HG03575 (cell line): Measurements from ENCODE around the gene CBLL2.
"Not testable (repeated sequence)": the region's sequence is repeated elsewhere in the genome, so short reads cannot be mapped to it uniquely, and the experiment has no call there.

Experiments
- ATAC-seq: cut with Tn5 transposase; IDR thresholded peaks from one replicate; pipeline ENCODE4 v1.9.1; 2021; ENCODE audit not compliant: unreplicated experiment, insufficient number of reproducible peaks, low FRiP score; ENCODE audit errors: extremely low read depth

CBLL2 gene, protein sequence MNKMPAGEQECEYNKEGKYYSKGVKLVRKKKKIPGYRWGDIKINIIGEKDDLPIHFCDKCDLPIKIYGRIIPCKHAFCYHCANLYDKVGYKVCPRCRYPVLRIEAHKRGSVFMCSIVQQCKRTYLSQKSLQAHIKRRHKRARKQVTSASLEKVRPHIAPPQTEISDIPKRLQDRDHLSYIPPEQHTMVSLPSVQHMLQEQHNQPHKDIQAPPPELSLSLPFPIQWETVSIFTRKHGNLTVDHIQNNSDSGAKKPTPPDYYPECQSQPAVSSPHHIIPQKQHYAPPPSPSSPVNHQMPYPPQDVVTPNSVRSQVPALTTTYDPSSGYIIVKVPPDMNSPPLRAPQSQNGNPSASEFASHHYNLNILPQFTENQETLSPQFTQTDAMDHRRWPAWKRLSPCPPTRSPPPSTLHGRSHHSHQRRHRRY

GRCh38 chrX:22272613-22273012, at the start of gene CBLL2:
TSS of gene CBLL2 (plus strand) at chrX:22272913. CDS start at chrX:22272992, 79 bp downstream.
- no peak for ATAC-seq

DNA sequence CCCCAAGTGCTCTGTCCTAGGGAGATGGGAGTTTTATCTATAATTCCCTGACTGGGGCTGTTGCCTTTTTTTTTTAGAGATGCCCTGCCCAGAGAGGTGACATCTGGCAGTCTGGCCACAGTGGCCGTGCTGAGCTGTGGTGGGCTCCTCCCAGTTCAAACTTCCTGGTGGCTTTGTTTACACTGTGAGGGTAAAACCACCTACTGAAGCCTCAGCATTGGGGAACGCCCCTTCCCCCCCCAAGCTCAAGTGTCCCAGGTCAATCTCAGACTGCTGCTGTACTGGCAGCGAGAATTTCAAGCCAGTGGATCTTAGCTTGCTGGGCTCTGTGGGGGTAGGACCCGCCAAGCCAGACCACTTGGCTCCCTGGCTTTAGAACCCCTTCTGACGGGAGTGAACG, 38.3 kb upstream of the CBLL2 start:
- no peak for ATAC-seq

GRCh38 chrX:22237479-22237878, 35.2 kb upstream of the CBLL2 start:
- ATAC-seq: no peak

DNA sequence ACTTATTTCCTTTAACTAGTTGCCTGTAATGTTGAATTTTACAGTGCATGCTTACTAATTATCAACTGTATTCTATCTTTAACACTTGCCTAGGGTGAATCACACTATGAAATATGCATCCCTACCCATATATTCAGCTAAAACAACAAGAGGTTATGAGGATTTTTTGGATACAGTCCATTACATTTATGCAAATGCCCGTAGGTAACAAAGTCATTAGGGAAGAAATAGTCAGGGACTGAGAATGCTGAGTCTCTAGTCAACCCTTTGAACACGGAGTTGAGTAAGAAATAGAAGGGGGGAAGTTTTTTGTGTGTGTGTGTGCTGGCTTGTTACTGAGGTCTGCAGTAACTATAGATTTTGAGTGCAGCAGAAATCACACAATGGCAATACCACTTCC, 26.1 kb upstream of the CBLL2 start:
- no peak for ATAC-seq

- ATAC-seq: no peak
Measured at GRCh38 chrX:22247169-22247568, 25.5 kb upstream of the CBLL2 start.

DNA sequence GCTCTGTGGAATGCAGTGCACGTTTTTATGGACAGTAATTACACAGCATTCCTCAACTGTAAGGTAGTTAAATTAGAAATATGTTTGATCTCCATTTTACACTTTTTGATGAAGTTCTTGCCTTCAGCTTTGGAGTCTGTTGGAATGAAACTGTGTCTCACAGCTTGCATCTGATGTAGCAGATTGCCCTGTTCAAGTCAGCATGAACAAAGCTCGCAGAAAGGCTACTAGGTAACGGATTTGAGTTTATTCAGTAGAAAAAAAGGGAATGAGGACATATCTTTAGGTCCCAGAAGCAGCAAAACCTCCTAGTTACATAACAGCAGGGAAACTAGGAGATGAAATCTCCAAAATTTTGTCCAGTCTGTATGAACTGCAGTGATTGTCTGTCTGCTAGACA, 24.3 kb upstream of the CBLL2 start:
- ATAC-seq: no peak

DNA sequence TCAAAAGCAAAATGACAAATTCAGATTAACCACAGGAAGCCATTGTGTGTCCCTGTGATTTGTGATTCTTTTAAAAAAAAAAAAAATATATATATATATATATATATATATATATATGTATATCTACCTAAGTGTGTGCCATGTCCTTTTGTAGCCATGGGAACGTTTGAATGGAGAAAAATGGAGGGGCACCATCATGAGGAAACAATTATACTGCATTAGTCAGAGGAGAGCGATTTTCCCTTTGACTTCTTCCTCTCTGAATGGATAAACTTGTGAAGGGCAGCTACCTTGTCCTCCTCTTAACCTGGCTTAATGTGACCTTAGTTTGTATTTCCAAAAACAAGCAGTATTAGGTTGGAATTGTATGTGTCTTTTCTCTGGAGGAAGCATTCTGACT, 23.3 kb upstream of the CBLL2 start:
- ATAC-seq: no peak

DNA sequence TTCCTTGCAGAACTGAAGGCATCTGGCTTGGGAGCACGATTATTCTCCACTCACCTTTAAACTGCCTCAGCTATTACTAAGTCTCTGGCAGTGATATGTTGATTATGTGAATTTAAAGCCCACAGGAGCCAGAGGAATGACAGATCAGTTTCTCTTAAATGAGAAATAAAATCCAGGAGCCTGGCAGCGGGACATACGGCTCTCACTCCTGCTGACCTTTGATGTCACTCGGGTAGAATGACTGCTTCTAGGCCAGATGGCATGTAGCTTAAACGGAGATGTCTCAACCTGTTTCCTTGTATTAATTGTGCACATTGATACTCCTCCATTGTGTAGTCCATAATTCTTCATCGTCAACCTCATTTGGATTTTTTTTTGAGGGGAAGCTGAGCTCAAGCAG, 4.0 kb upstream of the CBLL2 start:
- ATAC-seq: no peak

DNA sequence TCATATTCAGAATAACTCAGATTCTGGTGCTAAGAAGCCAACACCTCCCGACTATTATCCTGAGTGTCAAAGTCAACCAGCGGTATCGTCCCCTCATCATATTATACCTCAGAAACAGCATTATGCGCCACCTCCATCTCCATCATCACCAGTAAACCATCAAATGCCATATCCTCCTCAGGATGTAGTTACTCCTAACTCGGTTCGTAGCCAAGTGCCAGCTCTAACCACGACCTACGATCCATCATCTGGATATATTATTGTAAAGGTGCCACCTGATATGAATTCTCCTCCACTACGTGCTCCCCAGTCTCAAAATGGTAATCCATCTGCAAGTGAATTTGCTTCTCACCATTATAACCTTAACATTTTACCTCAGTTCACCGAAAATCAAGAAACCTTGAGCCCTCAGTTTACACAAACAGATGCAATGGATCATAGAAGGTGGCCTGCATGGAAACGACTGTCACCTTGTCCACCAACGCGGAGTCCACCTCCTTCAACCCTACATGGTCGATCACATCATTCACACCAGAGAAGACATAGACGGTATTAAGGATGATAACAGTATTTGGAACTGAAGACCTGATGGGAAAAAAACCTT, 1.1 kb downstream of the CBLL2 start:
- no peak for ATAC-seq

DNA sequence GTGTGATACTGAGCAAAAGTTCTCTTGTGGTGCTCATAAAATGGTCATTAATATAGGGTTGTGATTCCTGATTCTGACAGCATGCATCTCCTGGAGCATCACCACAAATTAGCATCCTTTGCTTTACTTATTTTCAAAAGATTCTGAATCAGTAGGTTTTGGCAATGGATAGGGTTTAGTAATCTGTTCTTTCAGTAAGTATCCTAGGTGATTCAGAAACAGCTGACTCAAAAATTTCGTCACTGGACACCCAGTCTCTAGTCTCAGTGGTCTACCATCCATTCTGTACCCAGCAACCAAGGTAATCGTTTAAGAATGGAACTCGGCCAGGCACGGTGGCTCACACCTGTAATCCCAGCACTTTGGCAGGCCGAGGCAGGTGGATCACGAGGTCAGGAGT, 4.1 kb downstream of the CBLL2 start:
- ATAC-seq: no peak

- ATAC-seq: no peak
Measured at GRCh38 chrX:22278375-22278774, 5.7 kb downstream of the CBLL2 start.

DNA sequence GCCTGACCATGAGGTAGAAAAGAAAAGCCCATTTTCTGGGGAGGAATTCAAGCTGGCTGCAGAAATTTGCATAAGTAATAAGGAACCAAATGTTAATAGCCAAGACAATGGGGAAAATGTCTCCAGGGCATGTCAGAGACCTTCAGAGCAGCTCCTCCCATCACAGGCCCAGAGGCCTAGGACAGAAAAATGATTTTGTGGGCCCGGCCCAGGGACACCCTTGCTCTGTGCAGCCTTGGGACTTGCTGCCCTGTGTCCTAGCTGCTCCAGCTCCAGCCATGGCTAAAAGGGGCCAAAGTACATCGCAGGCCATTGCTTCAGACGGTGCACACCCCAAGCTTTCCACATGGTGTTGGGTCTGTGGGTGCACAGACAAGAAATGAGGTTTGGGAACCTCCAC, 16.5 kb downstream of the CBLL2 start:
- ATAC-seq: not testable (repeated sequence)

DNA sequence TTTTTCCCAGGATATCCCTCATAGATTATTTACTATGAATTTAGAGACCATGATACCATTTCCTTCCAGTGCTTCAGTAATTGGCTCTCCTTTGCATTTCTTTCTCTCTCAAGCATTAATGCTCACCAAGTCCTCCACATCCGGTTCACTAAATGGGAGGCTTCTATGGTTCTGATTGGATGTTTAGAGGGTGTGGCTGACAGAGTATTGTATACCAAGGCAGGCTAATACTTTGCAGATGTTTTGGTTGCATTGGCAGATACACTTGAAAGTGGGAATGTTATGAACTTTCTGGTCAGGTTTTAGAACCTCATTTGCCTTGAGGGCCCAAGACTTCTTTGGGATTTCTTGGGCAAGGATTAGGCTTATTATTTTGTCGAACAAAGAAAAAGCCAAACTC, 24.2 kb downstream of the CBLL2 start:
- no peak for ATAC-seq

DNA sequence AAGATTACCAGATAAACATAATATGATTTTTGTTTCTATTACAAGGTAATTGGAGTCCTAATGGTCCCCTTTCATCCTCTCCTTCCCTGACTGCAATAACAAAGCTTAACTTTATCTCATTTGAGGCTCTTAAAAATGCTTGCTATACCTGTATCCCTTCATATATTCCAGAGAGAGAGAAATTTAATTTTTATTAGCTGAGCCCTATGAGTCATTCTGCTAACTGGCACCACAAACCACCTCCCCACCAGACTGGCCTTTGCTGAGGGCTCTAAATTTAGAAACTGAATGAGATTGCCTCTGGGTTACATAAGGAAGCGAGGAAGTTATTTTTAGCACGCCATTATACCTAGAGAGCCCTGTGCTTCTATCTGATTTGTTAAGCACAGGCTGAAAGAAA, 27.4 kb downstream of the CBLL2 start:
- ATAC-seq: no peak

DNA sequence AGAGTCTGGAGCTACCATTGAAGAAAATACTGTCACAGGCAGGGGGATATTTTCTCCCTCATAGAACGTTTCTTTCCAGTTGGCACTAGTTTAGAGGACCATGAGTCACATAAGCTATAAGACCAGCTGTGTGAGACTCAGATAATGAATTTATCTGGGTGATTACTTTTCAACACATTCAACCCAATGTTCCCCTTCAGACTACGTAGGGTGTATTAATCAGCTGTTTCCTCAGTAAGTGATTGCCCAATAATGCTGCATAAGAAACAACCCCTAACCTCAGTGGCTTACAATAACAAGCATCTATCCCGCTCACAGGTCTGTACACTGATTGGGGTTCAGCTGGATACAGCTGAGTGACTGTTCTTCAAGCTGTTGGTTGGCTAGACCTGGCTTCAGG, 38.1 kb downstream of the CBLL2 start:
- no peak for ATAC-seq

DNA sequence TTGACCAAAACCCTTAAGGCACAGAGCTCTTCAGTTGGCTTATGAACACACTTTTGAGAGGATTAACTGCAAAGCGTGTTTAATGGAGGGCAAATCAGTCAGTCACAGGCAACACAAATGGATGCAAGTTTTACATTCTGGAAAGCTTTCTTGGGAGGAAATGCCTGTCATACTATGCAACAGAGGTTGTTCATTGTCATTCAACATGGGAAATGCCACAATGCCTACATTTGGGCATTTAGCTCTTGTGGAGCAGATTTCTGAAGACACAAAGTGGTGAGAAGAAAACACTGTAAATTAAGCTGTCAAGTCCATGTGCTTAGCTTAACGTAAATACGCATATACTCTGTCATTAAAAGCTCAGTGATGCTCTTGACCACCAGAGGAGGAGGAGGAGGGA, 41.1 kb downstream of the CBLL2 start:
- no peak for ATAC-seq

GRCh38 chrX:22314211-22314610, 41.5 kb downstream of the CBLL2 start:
- no peak for ATAC-seq

DNA sequence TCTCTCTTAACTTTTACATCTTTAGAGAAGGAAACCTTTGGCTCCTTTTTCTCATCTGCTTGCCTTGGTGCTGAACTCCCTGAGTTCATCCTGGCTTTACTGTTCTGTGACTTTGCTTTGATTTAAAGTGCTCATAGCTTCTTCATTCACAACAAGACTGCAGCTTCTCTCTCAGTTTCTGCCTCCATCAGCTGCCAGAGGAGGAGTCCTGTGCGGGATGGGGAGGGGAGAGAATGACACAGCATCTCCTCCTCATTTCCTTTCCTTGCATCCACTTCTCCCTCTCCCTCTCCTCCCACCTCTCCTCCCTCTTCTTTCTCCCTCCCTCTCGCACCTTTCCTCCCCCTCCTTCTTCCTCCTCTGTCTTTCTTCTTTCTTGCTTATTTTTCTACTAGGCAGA, 42.0 kb downstream of the CBLL2 start:
- ATAC-seq: no peak

DNA sequence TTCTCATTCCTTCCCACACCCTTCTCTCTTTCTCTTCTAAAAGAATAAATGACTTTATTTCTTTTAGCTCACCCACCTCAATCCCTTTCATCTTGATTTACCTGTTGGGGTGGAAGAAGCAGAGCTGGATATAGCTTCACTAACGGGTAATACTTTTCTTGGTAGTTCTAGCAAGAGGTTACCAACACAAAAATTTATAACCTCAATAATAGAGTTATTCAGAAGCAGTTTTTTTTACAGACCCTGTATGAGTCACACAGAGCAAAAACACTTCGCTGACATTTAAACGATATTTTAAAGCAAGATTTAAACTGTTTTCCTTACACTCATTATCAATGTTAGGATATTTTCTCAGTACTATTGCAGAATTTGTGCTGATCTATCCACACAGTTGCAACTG, 42.4 kb downstream of the CBLL2 start:
- ATAC-seq: no peak

GRCh38 chrX:22320236-22320873, 47.6 kb downstream of the CBLL2 start:
- ATAC-seq: no peak
